Measurements from ENCODE around the gene COQ8B. TPM values are rescaled to one million over a fixed set of nuclear protein-coding genes. Genes with fewer than 3 reads are reported as not detected.

Gene COQ8B
- total and polyA plus RNA-seq, 2 of the 4 experiments (the other 2 are of a cell fraction) = 14.9 to 23.2 TPM

GRCh38 chr19:40763526-40763925 lies 46.8 kb upstream of the COQ8B start:
- peaks cover under 1% of the 10 kb centered on the region; the same call in 1 of the 2 replicates for H3K9me1 ChIP-seq (ENCODE audit: insufficient read depth, low read length)
- BruUV-seq (replicated peaks) = no TSS peak
- CTCF ChIA-PET = no interaction called here

More at GRCh38 chr19:40763526-40763925, 46.8 kb upstream of the COQ8B start:
- in situ Hi-C loops (cut with MboI; ENCODE audit: low sequenced_read_pairs) (no loop called here), dilution Hi-C loops (cut with HindIII; ENCODE audit: low sequenced_read_pairs, unreplicated experiment) (no loop called here), intact Hi-C loops (cut with micrococcal nuclease) (no loop called here)
- Histone ChIP-seq H4K20me1 (ENCODE audit: insufficient read depth, low read length) (peaks cover 8% of the 10 kb centered on the region), H3K56ac (ENCODE audit: extremely low read depth, insufficient read depth, low read length) (no peak overlapping the region), H2BK120ac (ENCODE audit: low read depth, low read length) (no peak overlapping the region), H2AK5ac (ENCODE audit: low read depth, low read length) (no peak overlapping the region), H3K18ac (ENCODE audit: low read depth, low read length) (no peak overlapping the region), H3K4me3 (ENCODE audit: insufficient read depth, low read depth, low read length) (no peak overlapping the region), H2BK20ac (ENCODE audit: low read depth, low read length) (no peak overlapping the region), H4K8ac (ENCODE audit: low read depth in 2 of 2, low read length in 2 of 2) (no peak overlapping the region), H4K5ac (ENCODE audit: low read depth, low read length) (no peak overlapping the region), H2BK5ac (ENCODE audit: low read depth, low read length, poor library complexity, severe bottlenecking) (no peak overlapping the region), H3K14ac (replicated peaks; ENCODE audit: low read depth, low read length) (no peak overlapping the region), H3K4me1 (ENCODE audit: control insufficient read depth, insufficient read depth, low read length) (no peaks in the 10 kb centered on the region), H3K27ac (ENCODE audit: insufficient read depth, low read length) (no peak overlapping the region), H3K9ac (ENCODE audit: low read depth, low read length) (no peak overlapping the region), H3K27me3 (ENCODE audit: control insufficient read depth, insufficient read depth, low read length) (no peaks in the 10 kb centered on the region), H3K4me2 (ENCODE audit: low read depth, low read length) (no peak overlapping the region), H3K9me3 (ENCODE audit: control insufficient read depth, insufficient read depth, low read length) (no peaks in the 10 kb centered on the region), H3K23ac (ENCODE audit: low read depth, low read length) (no peak overlapping the region), H2BK15ac (ENCODE audit: low read depth, low read length) (no peak overlapping the region), H3K4ac (ENCODE audit: low read depth, low read length) (no peak overlapping the region), H3K79me1 (ENCODE audit: low read depth in 1 of 2, low read length in 2 of 2) (peaks cover 26 to 35% of the 10 kb centered on the region in 2 experiments), H2AFZ (replicated peaks; ENCODE audit: low read length, poor library complexity) (no peak overlapping the region), H4K91ac (ENCODE audit: insufficient read depth, low read depth, low read length) (no peak overlapping the region), H2AK9ac (replicated peaks; ENCODE audit: low read depth, low read length, poor library complexity) (peak overlapping the region; percentile 15), H3K36me3 (ENCODE audit: control insufficient read depth, insufficient read depth, low read length) (peaks cover 75% of the 10 kb centered on the region)
- 86% methylated on average over 1 of the region's 7 CpGs; no CpG with 5 or more reads in 1 of the 2 experiments for WGBS, 2 experiments (ENCODE audit: extremely low coverage in 2 of 2, insufficient read length in 1 of 2)
- ATAC-seq (ENCODE audit: low read depth) = no peak
- no peak for TF ChIP-seq MAFK (IDR thresholded peaks at IDR 0.05; ENCODE audit: low read depth, low read length)
- no peak for TF ChIP-seq SMC3 (IDR thresholded peaks at IDR 0.05; ENCODE audit: low read depth, low read length)
- no peak for TF ChIP-seq ELK1 (IDR thresholded peaks at IDR 0.05; ENCODE audit: borderline replicate concordance, low read depth, low read length)
- TF ChIP-seq MXI1 (IDR thresholded peaks at IDR 0.05; ENCODE audit: borderline replicate concordance, low read depth, low read length) = no peak
- no peak for TF ChIP-seq NFE2L2 (IDR thresholded peaks at IDR 0.05; ENCODE audit: low read depth, low read length)
- TF ChIP-seq MAZ (IDR thresholded peaks at IDR 0.05; ENCODE audit: borderline replicate concordance, low read depth, low read length) = no peak
- TF ChIP-seq POLR2A (IDR thresholded peaks at IDR 0.05; ENCODE audit: low read depth, low read length) = no peak
- no peak for TF ChIP-seq CHD1 (IDR thresholded peaks at IDR 0.05; ENCODE audit: low read depth, low read length)
- TF ChIP-seq RCOR1 (IDR thresholded peaks at IDR 0.05; ENCODE audit: insufficient replicate concordance, low read length) = no peak
- no peak for TF ChIP-seq RFX5 (IDR thresholded peaks at IDR 0.05; ENCODE audit: low read depth, low read length)
- TF ChIP-seq CEBPB (IDR thresholded peaks at IDR 0.05; ENCODE audit: low read depth, low read length) = no peak
- no peak for TF ChIP-seq USF2 (IDR thresholded peaks at IDR 0.05; ENCODE audit: low read depth, low read length)
- no peak for TF ChIP-seq FOS (IDR thresholded peaks at IDR 0.05; ENCODE audit: low read depth, low read length)
- TF ChIP-seq CTCF (conservative IDR thresholded peaks at IDR 0.05; ENCODE audit: low read depth, low read length) = no peak
- TF ChIP-seq BHLHE40 (IDR thresholded peaks at IDR 0.05; ENCODE audit: low read depth, low read length) = no peak
- POLR2A ChIA-PET (ENCODE audit: unreplicated experiment) = no interaction called here
- DNase-seq = no peak

All from IMR-90 (cell line).